GM12878 (cell line): ENCODE data around the gene FHL5. TPM values are rescaled to one million over a fixed set of nuclear protein-coding genes. Genes with fewer than 3 reads are reported as not detected.

ENCODE experiments used
- ATAC-seq: fragments of 200-7000 bp; cut with Tn5 transposase; 3 replicates; pipeline ENCODE4 v1.9.1; 2020; ENCODE audit warnings: mild to moderate bottlenecking, moderate library complexity
- BruUV-seq: library from RNA; stranded (reverse); fragments of 400-500 nt; replicated peaks from 2 replicates; lab custom pipeline; 2021; lab: Mats Ljungman, UMichigan
- CTCF ChIA-PET: fragments of 300-600 bp; sonication (Branson Sonifier 250); formaldehyde crosslinking; extraction: SDS; loops from one replicate; lab custom pipeline; 2021; ENCODE audit warnings: inconsistent platforms; lab: Yijun Ruan, JAX
- POLR2A ChIA-PET: fragments of 350-600 bp; formaldehyde crosslinking; extraction: SDS; loops from one replicate; lab custom pipeline; 2021; ENCODE audit warnings: inconsistent platforms; lab: Charles Lee
- RAD21 ChIA-PET: fragments of 300-600 bp; sonication (Branson Sonifier 250); formaldehyde crosslinking; loops from one replicate; lab custom pipeline; 2023; ENCODE audit warnings: antibody characterized with exemption; ENCODE audit not compliant: unreplicated experiment; lab: Charles Lee
- SMC1A ChIA-PET: fragments of 300-600 bp; sonication (Branson Sonifier 250); formaldehyde crosslinking; loops from one replicate; lab custom pipeline; 2023; ENCODE audit not compliant: unreplicated experiment, uncharacterized antibody; lab: Charles Lee
- DNase-seq: peaks from one replicate; pipeline ENCODE4 v3.0.0-alpha.2; 2011; ENCODE audit warnings: low read depth, low spot score
- FAIRE-seq: peaks from 3 replicates; lab custom pipeline; 2011; peaks lifted over from hg19 to GRCh38; lab: Jason Lieb, UNC
- H2AFZ ChIP-seq: 2 replicates; pipeline ENCODE4 v1.6.0; 2011; ENCODE audit warnings: low read depth, low read length, control low read depth; ENCODE audit not compliant: control insufficient read depth
- H3K27ac ChIP-seq: 2 replicates; pipeline ENCODE4 v1.5.1; 2011; ENCODE audit warnings: control low read depth; ENCODE audit not compliant: control insufficient read depth, insufficient read depth
- H3K27me3 ChIP-seq, 2 experiments: replicated peaks in 1 of 2; 2 replicates each; pipeline versions ENCODE4 v1.6.0 to v1.6.1; 2011; ENCODE audit warnings: low read length in 1 of 2; ENCODE audit not compliant: control insufficient read depth in 2 of 2, insufficient read depth in 2 of 2
- H3K36me3 ChIP-seq, 2 experiments: 2 replicates each; pipeline ENCODE4 v1.5.1; 2011; ENCODE audit warnings: low read length in 1 of 2; ENCODE audit not compliant: control insufficient read depth in 2 of 2, insufficient read depth in 2 of 2
- H3K4me1 ChIP-seq: 2 replicates; pipeline ENCODE4 v1.6.1; 2011; ENCODE audit warnings: mild to moderate bottlenecking, low read length, moderate library complexity, mixed read lengths; ENCODE audit not compliant: control insufficient read depth, insufficient read depth
- H3K4me2 ChIP-seq: 2 replicates; pipeline ENCODE4 v1.6.0; 2011; ENCODE audit warnings: control low read depth; ENCODE audit not compliant: control insufficient read depth, insufficient read depth
- H3K4me3 ChIP-seq: fragments of 200-600 bp; sonication (generic); 2 replicates; pipeline ENCODE4 v1.5.1; 2016
- H3K79me2 ChIP-seq: 2 replicates; pipeline ENCODE4 v1.6.0; 2011; ENCODE audit warnings: low read length; ENCODE audit not compliant: control insufficient read depth, insufficient read depth
- H3K9ac ChIP-seq: 2 replicates; pipeline ENCODE4 v1.8.0; 2011; ENCODE audit warnings: low read length, control low read depth, mixed read lengths; ENCODE audit not compliant: control insufficient read depth, insufficient read depth
- H3K9me3 ChIP-seq: replicated peaks from 3 replicates; pipeline ENCODE4 v1.5.1; 2011; ENCODE audit warnings: mild to moderate bottlenecking, low read length; ENCODE audit not compliant: control insufficient read depth, insufficient read depth
- H4K20me1 ChIP-seq: 2 replicates; pipeline ENCODE4 v1.6.0; 2011; ENCODE audit not compliant: control insufficient read depth, insufficient read depth
- ATF3 ChIP-seq: IDR thresholded peaks from 2 replicates; pipeline ENCODE4 v1.6.1; 2011; ENCODE audit warnings: low read depth, mild to moderate bottlenecking, low read length, moderate library complexity, borderline replicate concordance; ENCODE audit errors: extremely low read depth
- CBX5 ChIP-seq: sonication (generic); IDR thresholded peaks from 2 replicates; pipeline ENCODE4 v1.6.1; 2016; ENCODE audit warnings: low read depth, moderate library complexity, mild to moderate bottlenecking, inconsistent platforms
- DPF2 ChIP-seq: fragments of 450-650 bp; IDR thresholded peaks from 2 replicates; pipeline ENCODE4 v1.6.1; 2017; ENCODE audit warnings: mild to moderate bottlenecking
- MTA2 ChIP-seq: fragments of 450-650 bp; IDR thresholded peaks from 2 replicates; pipeline ENCODE4 v1.6.1; 2016; ENCODE audit warnings: low read depth, mild to moderate bottlenecking, moderate library complexity
- MYB ChIP-seq: fragments of 150-350 bp; IDR thresholded peaks from 2 replicates; pipeline ENCODE4 v1.6.1; 2014; ENCODE audit warnings: mild to moderate bottlenecking, low read depth, low read length, borderline replicate concordance
- RCOR1 ChIP-seq: conservative IDR thresholded peaks from 2 replicates; pipeline ENCODE4 v1.6.1; 2012; ENCODE audit warnings: low read depth, low read length, improper control_type of control experiment
- REST ChIP-seq: IDR thresholded peaks from 2 replicates; pipeline ENCODE4 v1.6.1; 2012; ENCODE audit warnings: mild to moderate bottlenecking, low read depth, low read length
- SMAD1 ChIP-seq: fragments of 450-650 bp; IDR thresholded peaks from 2 replicates; pipeline ENCODE4 v1.6.1; 2018; ENCODE audit warnings: mild to moderate bottlenecking, low read depth; ENCODE audit not compliant: partially characterized antibody
- SMC3 ChIP-seq: IDR thresholded peaks from 2 replicates; pipeline ENCODE4 v1.6.1; 2011; ENCODE audit warnings: low read length, improper control_type of control experiment, borderline replicate concordance
- STAT3 ChIP-seq: IDR thresholded peaks from 2 replicates; pipeline ENCODE4 v1.6.1; 2011; ENCODE audit warnings: low read depth, low read length, improper control_type of control experiment
- ZNF622 ChIP-seq: fragments of 450-650 bp; IDR thresholded peaks from 2 replicates; pipeline ENCODE4 v1.6.1; 2017; ENCODE audit warnings: mild to moderate bottlenecking, inconsistent platforms
- WGBS: methylation state at CpG from one replicate; pipeline ENCODE4 v1.1.6; 2016; ENCODE audit warnings: low lambda C conversion rate; ENCODE audit not compliant: insufficient replicate concordance, insufficient coverage; ENCODE audit errors: missing lambda C conversion rate; 5-methylcytosine and 5-hydroxymethylcytosine counted together
- in situ Hi-C: fragments of 300-500 bp; cut with MboI; formaldehyde crosslinking; loops from 9 replicates; pipeline ENCODE4 v1.14.3; 2018; ENCODE audit warnings: mixed read lengths
- intact Hi-C: fragments of 100-400 bp; cut with micrococcal nuclease; formaldehyde crosslinking; loops from one replicate; pipeline ENCODE4 v1.14.2; 2022; ENCODE audit not compliant: unreplicated experiment
- polyA plus RNA-seq, 11 experiments: library from polyadenylated mRNA; depleted of rRNA in 4 of 11; unstranded in 6 of 11; stranded (reverse) in 5 of 11; fragments of >200 nt; fragmentation: Nextera tagmentation in 4 of 11; fragmentation: Illumina TruSeq in 1 of 11; extraction: Ambion mirVana in 4 of 11; extraction: Trizol in 1 of 11; gene quantifications; 1 replicate in 1 of 11; 2 replicates in 10 of 11; pipeline versions ENCODE4 v1.2.1 to v1.2.3, GENCODE V29; 2011 to 2016; ENCODE audit warnings: inconsistent platforms in 2 of 11, missing spikeins in 2 of 11, low read depth in 1 of 11
- total RNA-seq, 4 experiments: library from RNA; depleted of rRNA in 3 of 4; stranded (reverse); fragments of >200 nt in 3 of 4; fragmentation: Illumina TruSeq in 1 of 4; extraction: Trizol in 1 of 4; gene quantifications; 2 replicates each; pipeline versions ENCODE4 v1.2.1 to v1.2.3, GENCODE V29; 2013 to 2021
- TF ChIP-seq, protein P1 (sequence below): fragments of 450-650 bp; IDR thresholded peaks from 2 replicates; pipeline ENCODE4 v1.6.1; 2017; ENCODE audit warnings: low read depth, mild to moderate bottlenecking, moderate library complexity
- TF ChIP-seq, protein P2 (sequence below): fragments of 450-650 bp; IDR thresholded peaks from 2 replicates; pipeline ENCODE4 v1.6.1; 2017; ENCODE audit warnings: mild to moderate bottlenecking
- TF ChIP-seq, protein P3 (sequence below): IDR thresholded peaks from 2 replicates; pipeline ENCODE4 v1.6.1; 2012; ENCODE audit warnings: low read length, inconsistent platforms

FHL5 gene
- total and polyA plus RNA-seq, 10 of the 15 experiments (the other 5 are each of a cell fraction or from before 2014, with no cell fraction given): 0.16 TPM; not detected in 9

GRCh38 chr6:96610019-96610418 lies 47.1 kb downstream of the FHL5 start:
- RAD21 ChIA-PET: interaction anchor here (1.2 kb wide), 1 partner anchor 10 kb away, joined by 3 read pairs; no protein-coding TSS in a partner anchor
- no peak overlapping the region for H3K27ac ChIP-seq
- CTCF ChIA-PET: interaction anchor here (0.7 to 2.4 kb wide), 4 partner anchors 15 to 288 kb away, joined by 3 to 9 read pairs (median 8); no protein-coding TSS in a partner anchor
- no peaks in the 10 kb centered on the region for H3K36me3 ChIP-seq
- peak overlapping the region; percentile 30; the same call in 1 of the 2 replicates for H3K4me2 ChIP-seq
- peaks cover 34% of the 10 kb centered on the region for H3K4me1 ChIP-seq
- POLR2A ChIA-PET: no interaction called here
- H2AFZ ChIP-seq: no peak overlapping the region
- intact Hi-C loops (loop anchor here (5.0 kb wide), 3 partner anchors 68 to 287 kb away; partner anchors contain the start of genes NDUFAF4 and UFL1), in situ Hi-C loops (no loop called here)
- SMC1A ChIA-PET: interaction anchor here (0.9 to 4.7 kb wide), 8 partner anchors 14 to 447 kb away, joined by 3 to 39 read pairs (median 4); no protein-coding TSS in a partner anchor
- no peaks in the 10 kb centered on the region for H3K79me2 ChIP-seq
- FAIRE-seq (no peak), DNase-seq (no peak), ATAC-seq (peak; percentile 61)
- WGBS: 5% methylated on average over 1 of the region's 1 CpG
- H3K9me3 ChIP-seq: no peaks in the 10 kb centered on the region
- no peak overlapping the region for H3K9ac ChIP-seq
- no peak overlapping the region for H3K4me3 ChIP-seq
- no peaks in the 10 kb centered on the region for H3K27me3 ChIP-seq
- no TSS peak for BruUV-seq
- no peaks in the 10 kb centered on the region for H4K20me1 ChIP-seq
- no peak for TF ChIP-seq RCOR1
- TF ChIP-seq, protein P1, sequence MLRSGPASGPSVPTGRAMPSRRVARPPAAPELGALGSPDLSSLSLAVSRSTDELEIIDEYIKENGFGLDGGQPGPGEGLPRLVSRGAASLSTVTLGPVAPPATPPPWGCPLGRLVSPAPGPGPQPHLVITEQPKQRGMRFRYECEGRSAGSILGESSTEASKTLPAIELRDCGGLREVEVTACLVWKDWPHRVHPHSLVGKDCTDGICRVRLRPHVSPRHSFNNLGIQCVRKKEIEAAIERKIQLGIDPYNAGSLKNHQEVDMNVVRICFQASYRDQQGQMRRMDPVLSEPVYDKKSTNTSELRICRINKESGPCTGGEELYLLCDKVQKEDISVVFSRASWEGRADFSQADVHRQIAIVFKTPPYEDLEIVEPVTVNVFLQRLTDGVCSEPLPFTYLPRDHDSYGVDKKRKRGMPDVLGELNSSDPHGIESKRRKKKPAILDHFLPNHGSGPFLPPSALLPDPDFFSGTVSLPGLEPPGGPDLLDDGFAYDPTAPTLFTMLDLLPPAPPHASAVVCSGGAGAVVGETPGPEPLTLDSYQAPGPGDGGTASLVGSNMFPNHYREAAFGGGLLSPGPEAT: peak; percentile 42; the same call in 1 of the 2 replicates
- TF ChIP-seq ATF3: no peak
- no peak for TF ChIP-seq MYB
- no peak for TF ChIP-seq SMC3
- TF ChIP-seq, protein P2, sequence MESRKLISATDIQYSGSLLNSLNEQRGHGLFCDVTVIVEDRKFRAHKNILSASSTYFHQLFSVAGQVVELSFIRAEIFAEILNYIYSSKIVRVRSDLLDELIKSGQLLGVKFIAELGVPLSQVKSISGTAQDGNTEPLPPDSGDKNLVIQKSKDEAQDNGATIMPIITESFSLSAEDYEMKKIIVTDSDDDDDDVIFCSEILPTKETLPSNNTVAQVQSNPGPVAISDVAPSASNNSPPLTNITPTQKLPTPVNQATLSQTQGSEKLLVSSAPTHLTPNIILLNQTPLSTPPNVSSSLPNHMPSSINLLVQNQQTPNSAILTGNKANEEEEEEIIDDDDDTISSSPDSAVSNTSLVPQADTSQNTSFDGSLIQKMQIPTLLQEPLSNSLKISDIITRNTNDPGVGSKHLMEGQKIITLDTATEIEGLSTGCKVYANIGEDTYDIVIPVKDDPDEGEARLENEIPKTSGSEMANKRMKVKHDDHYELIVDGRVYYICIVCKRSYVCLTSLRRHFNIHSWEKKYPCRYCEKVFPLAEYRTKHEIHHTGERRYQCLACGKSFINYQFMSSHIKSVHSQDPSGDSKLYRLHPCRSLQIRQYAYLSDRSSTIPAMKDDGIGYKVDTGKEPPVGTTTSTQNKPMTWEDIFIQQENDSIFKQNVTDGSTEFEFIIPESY: no peak
- TF ChIP-seq DPF2: peak; percentile 49; the same call in 1 of the 2 replicates
- no peak for TF ChIP-seq CBX5
- no peak for TF ChIP-seq STAT3
- TF ChIP-seq SMAD1: no peak
- TF ChIP-seq ZNF622: no peak
- TF ChIP-seq MTA2: peak; percentile 44; the same call in 1 of the 2 replicates
- TF ChIP-seq, protein P3, sequence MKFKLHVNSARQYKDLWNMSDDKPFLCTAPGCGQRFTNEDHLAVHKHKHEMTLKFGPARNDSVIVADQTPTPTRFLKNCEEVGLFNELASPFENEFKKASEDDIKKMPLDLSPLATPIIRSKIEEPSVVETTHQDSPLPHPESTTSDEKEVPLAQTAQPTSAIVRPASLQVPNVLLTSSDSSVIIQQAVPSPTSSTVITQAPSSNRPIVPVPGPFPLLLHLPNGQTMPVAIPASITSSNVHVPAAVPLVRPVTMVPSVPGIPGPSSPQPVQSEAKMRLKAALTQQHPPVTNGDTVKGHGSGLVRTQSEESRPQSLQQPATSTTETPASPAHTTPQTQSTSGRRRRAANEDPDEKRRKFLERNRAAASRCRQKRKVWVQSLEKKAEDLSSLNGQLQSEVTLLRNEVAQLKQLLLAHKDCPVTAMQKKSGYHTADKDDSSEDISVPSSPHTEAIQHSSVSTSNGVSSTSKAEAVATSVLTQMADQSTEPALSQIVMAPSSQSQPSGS: no peak
- no peak for TF ChIP-seq REST
